GM12875 (cell line): ENCODE results near the gene CMIP.

Experiments
- H3K4me3 ChIP-seq: one replicate; pipeline ENCODE4 v1.5.1; 2011; ENCODE audit warnings: low read depth, low read length, control low read depth
- CTCF ChIP-seq: IDR thresholded peaks from 2 replicates; pipeline ENCODE4 v1.5.1; 2011; ENCODE audit warnings: low read depth, mild to moderate bottlenecking, control low read depth, inconsistent platforms, low read length, moderate library complexity, borderline replicate concordance; ENCODE audit not compliant: insufficient read depth

Gene CMIP

GRCh38 chr16:81732699-81733098, 288.1 kb downstream of the CMIP start:
- TF ChIP-seq CTCF = no peak
- H3K4me3 ChIP-seq = no peak overlapping the region

GRCh38 chr16:81733295-81733694, 288.7 kb downstream of the CMIP start:
- no peak overlapping the region for H3K4me3 ChIP-seq
- TF ChIP-seq CTCF = no peak

- no peak for TF ChIP-seq CTCF
- H3K4me3 ChIP-seq = no peak overlapping the region
Observed at GRCh38 chr16:81734632-81735434, 290.2 kb downstream of the CMIP start.

- TF ChIP-seq CTCF = peak; percentile 78
- peak overlapping the region; percentile 23 for H3K4me3 ChIP-seq
Observed at GRCh38 chr16:81737885-81738536, 293.4 kb downstream of the CMIP start.

GRCh38 chr16:81738783-81739496, 294.3 kb downstream of the CMIP start:
- peak overlapping the region; percentile 36 for H3K4me3 ChIP-seq
- TF ChIP-seq CTCF = no peak

GRCh38 chr16:81739503-81739902, 294.9 kb downstream of the CMIP start:
- no peak for TF ChIP-seq CTCF
- peak overlapping the region; percentile 36 for H3K4me3 ChIP-seq
